Measurements from ENCODE around the gene KIF11.

The KIF11 gene

GRCh38 chr10:92678206-92678605 lies 85.3 kb downstream of the KIF11 start:
- no peak for DNase-seq (ENCODE audit: low read depth)

- no peak for DNase-seq (ENCODE audit: low read depth)
Measured at GRCh38 chr10:92681306-92681834, 88.4 kb downstream of the KIF11 start.

GRCh38 chr10:92688573-92688926 lies 95.6 kb downstream of the KIF11 start:
- DNase-seq (ENCODE audit: low read depth): no peak

- no peak for DNase-seq (ENCODE audit: low read depth)
Measured at GRCh38 chr10:92688927-92689662, 96.2 kb downstream of the KIF11 start.

- DNase-seq (ENCODE audit: low read depth): no peak
Measured at GRCh38 chr10:92689663-92690210, 96.8 kb downstream of the KIF11 start, which contains the start of gene HHEX. HHEX (plus strand) TSS chr10:92689955; CDS start chr10:92689987, 32 bp downstream.

- DNase-seq (ENCODE audit: low read depth): no peak
Measured at GRCh38 chr10:92690211-92690914, 97.4 kb downstream of the KIF11 start.

GRCh38 chr10:92690915-92691590 lies 98.1 kb downstream of the KIF11 start:
- no peak for DNase-seq (ENCODE audit: low read depth)

GRCh38 chr10:92691591-92692079 lies 98.7 kb downstream of the KIF11 start:
- DNase-seq (ENCODE audit: low read depth): no peak

- DNase-seq (ENCODE audit: low read depth): no peak
Measured at GRCh38 chr10:92692080-92692671, 99.2 kb downstream of the KIF11 start.

- DNase-seq (ENCODE audit: low read depth): no peak
Measured at GRCh38 chr10:92692697-92693533, 100.0 kb downstream of the KIF11 start.

GRCh38 chr10:92693534-92693893 lies 100.6 kb downstream of the KIF11 start:
- no peak for DNase-seq (ENCODE audit: low read depth)

GRCh38 chr10:92695679-92696605 lies 103.0 kb downstream of the KIF11 start:
- no peak for DNase-seq (ENCODE audit: low read depth)

GRCh38 chr10:92696606-92697383 lies 103.9 kb downstream of the KIF11 start:
- no peak for DNase-seq (ENCODE audit: low read depth)

GRCh38 chr10:92697663-92698511 lies 105.0 kb downstream of the KIF11 start:
- no peak for DNase-seq (ENCODE audit: low read depth)

GRCh38 chr10:92699193-92699517 lies 106.2 kb downstream of the KIF11 start:
- no peak for DNase-seq (ENCODE audit: low read depth)

GRCh38 chr10:92699518-92700381 lies 106.8 kb downstream of the KIF11 start:
- no peak for DNase-seq (ENCODE audit: low read depth)

- no peak for DNase-seq (ENCODE audit: low read depth)
Measured at GRCh38 chr10:92702301-92702916, 109.5 kb downstream of the KIF11 start.
